Endothelial cell of umbilical vein (primary cell): ENCODE data around the gene MYLIP. TPM values are rescaled to one million over a fixed set of nuclear protein-coding genes. Genes with fewer than 3 reads are reported as not detected.

ENCODE experiments used
- BruUV-seq: library from RNA; stranded (reverse); fragments of 400-500 nt; replicated peaks from 2 replicates; lab custom pipeline; 2021; lab: Mats Ljungman, UMichigan
- CTCF ChIA-PET: fragments of 300-600, 350-600 bp; sonication (Branson Sonifier 250); formaldehyde crosslinking; loops from one replicate; lab custom pipeline; 2021; ENCODE audit warnings: antibody characterized with exemption, inconsistent platforms; lab: Charles Lee
- POLR2A ChIA-PET: fragments of 300-600, 350-600 bp; sonication (Branson Sonifier 250); formaldehyde crosslinking; loops from one replicate; lab custom pipeline; 2021; ENCODE audit warnings: antibody characterized with exemption, inconsistent platforms; lab: Charles Lee
- DNase-seq: peaks from one replicate; pipeline ENCODE4 v3.0.0-alpha.2; 2011; ENCODE audit warnings: low read depth, low spot score
- FAIRE-seq: peaks from 2 replicates; lab custom pipeline; 2011; peaks lifted over from hg19 to GRCh38; lab: Jason Lieb, UNC
- H2AFZ ChIP-seq: 2 replicates; pipeline ENCODE4 v1.6.0; 2012; ENCODE audit warnings: low read depth, low read length, control low read depth, inconsistent platforms
- H3K27ac ChIP-seq: 2 replicates; pipeline ENCODE4 v1.5.1; 2011; ENCODE audit warnings: low read depth, mild to moderate bottlenecking, control low read depth, low read length, moderate library complexity; ENCODE audit not compliant: insufficient read depth
- H3K27me3 ChIP-seq, 2 experiments: 2 replicates each; pipeline versions ENCODE4 v1.6.0 to v1.6.1; 2011; ENCODE audit warnings: low read length in 2 of 2, mixed read lengths in 1 of 2; ENCODE audit not compliant: control insufficient read depth in 2 of 2, insufficient read depth in 2 of 2
- H3K36me3 ChIP-seq, 2 experiments: 2 replicates in 1 of 2; 3 replicates in 1 of 2; pipeline ENCODE4 v1.5.1; 2011; ENCODE audit warnings: low read length in 2 of 2, mild to moderate bottlenecking in 1 of 2, moderate library complexity in 1 of 2; ENCODE audit not compliant: control insufficient read depth in 2 of 2, insufficient read depth in 2 of 2; ENCODE audit errors: extremely low read depth in 1 of 2
- H3K4me1 ChIP-seq: 3 replicates; pipeline ENCODE4 v1.5.1; 2011; ENCODE audit warnings: mild to moderate bottlenecking, low read length; ENCODE audit not compliant: control insufficient read depth, insufficient read depth; ENCODE audit errors: extremely low read depth
- H3K4me2 ChIP-seq: 2 replicates; pipeline ENCODE4 v1.6.1; 2011; ENCODE audit warnings: low read length, control low read depth, mixed read lengths; ENCODE audit not compliant: insufficient read depth
- H3K4me3 ChIP-seq, 3 experiments: fragments of 200-600 bp in 1 of 3; sonication (generic), shearing (Covaris generic) in 1 of 3; replicated peaks in 1 of 3; 2 replicates each; pipeline ENCODE4 v1.5.1; 2011 to 2016; ENCODE audit warnings: control low read depth in 3 of 3, low read length in 3 of 3, mild to moderate bottlenecking in 2 of 3, inconsistent platforms in 1 of 3, low read depth in 1 of 3, moderate library complexity in 1 of 3; ENCODE audit not compliant: insufficient read depth in 1 of 3
- H3K79me2 ChIP-seq: 2 replicates; pipeline ENCODE4 v1.6.0; 2012; ENCODE audit warnings: low read length, inconsistent platforms; ENCODE audit not compliant: control insufficient read depth, insufficient read depth
- H3K9ac ChIP-seq: replicated peaks from 2 replicates; pipeline ENCODE3; 2011; ENCODE audit warnings: low read length, control low read depth; ENCODE audit not compliant: insufficient read depth; ENCODE audit errors: extremely low read depth
- H3K9me1 ChIP-seq: replicated peaks from 3 replicates; pipeline ENCODE4 v1.6.0; 2011; ENCODE audit warnings: mild to moderate bottlenecking, low read length; ENCODE audit not compliant: control insufficient read depth, insufficient read depth; ENCODE audit errors: extremely low read depth
- H3K9me3 ChIP-seq: replicated peaks from 2 replicates; pipeline ENCODE4 v1.5.1; 2012; ENCODE audit warnings: low read length, inconsistent platforms; ENCODE audit not compliant: control insufficient read depth, insufficient read depth
- H4K20me1 ChIP-seq: replicated peaks from 2 replicates; pipeline ENCODE3; 2011; ENCODE audit warnings: mild to moderate bottlenecking, low read length; ENCODE audit not compliant: control insufficient read depth, insufficient read depth; ENCODE audit errors: extremely low read depth
- EZH2 ChIP-seq: IDR thresholded peaks from 2 replicates; pipeline ENCODE4 v1.6.1; 2012; ENCODE audit warnings: borderline replicate concordance, low read depth, mild to moderate bottlenecking, moderate library complexity, low read length, inconsistent platforms; ENCODE audit not compliant: severe bottlenecking
- FOS ChIP-seq: IDR thresholded peaks from 2 replicates; pipeline ENCODE4 v1.6.1; 2011; ENCODE audit warnings: mild to moderate bottlenecking, low read length, moderate library complexity, borderline replicate concordance; ENCODE audit not compliant: insufficient read depth
- GATA2 ChIP-seq: IDR thresholded peaks from 2 replicates; pipeline ENCODE4 v1.7.0; 2011; ENCODE audit warnings: low read depth, mild to moderate bottlenecking, moderate library complexity, mixed read lengths, low read length; ENCODE audit not compliant: insufficient read length, insufficient read depth
- JUN ChIP-seq: IDR thresholded peaks from 2 replicates; pipeline ENCODE4 v1.6.1; 2011; ENCODE audit warnings: borderline replicate concordance, low read depth; ENCODE audit not compliant: insufficient read length, insufficient read depth
- MAX ChIP-seq: IDR thresholded peaks from 2 replicates; pipeline ENCODE4 v1.6.1; 2011; ENCODE audit not compliant: insufficient read depth, insufficient read length
- MYC ChIP-seq: IDR thresholded peaks from one replicate; pipeline ENCODE4 v1.6.1; 2011; ENCODE audit warnings: mild to moderate bottlenecking, low read depth, low read length
- POLR2A ChIP-seq: IDR thresholded peaks from 2 replicates; pipeline ENCODE4 v1.6.1; 2012; ENCODE audit warnings: low read depth, mild to moderate bottlenecking, control low read depth, low read length
- POLR2AphosphoS5 ChIP-seq: IDR thresholded peaks from 2 replicates; pipeline ENCODE4 v1.6.1; 2012; ENCODE audit warnings: low read depth, mild to moderate bottlenecking, control low read depth, low read length, moderate library complexity; ENCODE audit not compliant: insufficient read depth
- dilution Hi-C: fragments of 300-500 bp; cut with MboI; formaldehyde crosslinking; loops from one replicate; pipeline ENCODE4 v1.15.0; 2019; ENCODE audit warnings: low sequenced_read_pairs; ENCODE audit not compliant: extremely low pct_ligation_motif_present
- intact Hi-C: fragments of 100-400 bp; cut with micrococcal nuclease; formaldehyde crosslinking; loops from one replicate; pipeline ENCODE4 v1.10.0; 2022
- polyA plus RNA-seq, 4 experiments: library from polyadenylated mRNA; depleted of rRNA in 3 of 4; stranded (reverse) in 3 of 4; unstranded in 1 of 4; fragments of >200 nt; gene quantifications; 2 replicates each; pipeline versions ENCODE4 v1.2.1 to v1.2.3, GENCODE V29; 2011 to 2012; ENCODE audit warnings: missing spikeins in 1 of 4
- total RNA-seq: library from RNA; stranded (reverse); gene quantifications from 2 replicates; pipeline ENCODE4 v1.2.3, GENCODE V29; 2021
- TF ChIP-seq, protein P1 (sequence below), 2 donors: IDR thresholded peaks; 1 replicate in 1 of 2; 2 replicates in 1 of 2; pipeline ENCODE4 v1.5.1; 2011; ENCODE audit warnings: low read length in 2 of 2, mild to moderate bottlenecking in 2 of 2, moderate library complexity in 2 of 2, control low read depth in 1 of 2, inconsistent platforms in 1 of 2, low read depth in 1 of 2; ENCODE audit not compliant: insufficient read depth in 1 of 2; ENCODE audit errors: extremely low read depth in 1 of 2

Gene MYLIP
- total and polyA plus RNA-seq, 2 donors (not counting 3 experiments of a cell fraction or from before 2014, with no cell fraction given) = 16.9 to 19.2 TPM

- no TSS peak for BruUV-seq
- no peaks in the 10 kb centered on the region for H4K20me1 ChIP-seq
- CTCF ChIA-PET = interaction anchor here (7.7 kb wide), 1 partner anchor 484 kb away, joined by 287 read pairs; no protein-coding TSS in a partner anchor
- no peaks in the 10 kb centered on the region for H3K79me2 ChIP-seq
- no peak overlapping the region for H3K4me3 ChIP-seq
- DNase-seq = no peak
- TF ChIP-seq MAX = no peak
- no peak for TF ChIP-seq MYC
- TF ChIP-seq POLR2AphosphoS5 = no peak
- no peak for TF ChIP-seq JUN
- no peak for TF ChIP-seq POLR2A
- no peak for TF ChIP-seq EZH2
- TF ChIP-seq GATA2 = no peak
- no peak overlapping the region for H3K9ac ChIP-seq
- H3K9me1 ChIP-seq = no peaks in the 10 kb centered on the region
- POLR2A ChIA-PET = no interaction called here
- no peaks in the 10 kb centered on the region for H3K4me1 ChIP-seq
- no peaks in the 10 kb centered on the region for H3K36me3 ChIP-seq
- FAIRE-seq = no peak
- no peak overlapping the region for H3K27ac ChIP-seq
- dilution Hi-C loops (no loop called here), intact Hi-C loops (no loop called here)
- no peak overlapping the region for H2AFZ ChIP-seq
- H3K27me3 ChIP-seq = peaks cover 5 to 6% of the 10 kb centered on the region in 2 experiments
- no peaks in the 10 kb centered on the region for H3K9me3 ChIP-seq
- H3K4me2 ChIP-seq = no peak overlapping the region
These were observed 49.0 kb downstream of the MYLIP start for GRCh38 chr6:16177881-16178280.

- no peak overlapping the region for H3K4me3 ChIP-seq
- H3K27me3 ChIP-seq = peaks cover 5 to 6% of the 10 kb centered on the region in 2 experiments
- BruUV-seq = no TSS peak
- dilution Hi-C loops = no loop called here
- TF ChIP-seq GATA2 (no peak), JUN (no peak), FOS (no peak), POLR2AphosphoS5 (no peak)
- TF ChIP-seq, protein P1, sequence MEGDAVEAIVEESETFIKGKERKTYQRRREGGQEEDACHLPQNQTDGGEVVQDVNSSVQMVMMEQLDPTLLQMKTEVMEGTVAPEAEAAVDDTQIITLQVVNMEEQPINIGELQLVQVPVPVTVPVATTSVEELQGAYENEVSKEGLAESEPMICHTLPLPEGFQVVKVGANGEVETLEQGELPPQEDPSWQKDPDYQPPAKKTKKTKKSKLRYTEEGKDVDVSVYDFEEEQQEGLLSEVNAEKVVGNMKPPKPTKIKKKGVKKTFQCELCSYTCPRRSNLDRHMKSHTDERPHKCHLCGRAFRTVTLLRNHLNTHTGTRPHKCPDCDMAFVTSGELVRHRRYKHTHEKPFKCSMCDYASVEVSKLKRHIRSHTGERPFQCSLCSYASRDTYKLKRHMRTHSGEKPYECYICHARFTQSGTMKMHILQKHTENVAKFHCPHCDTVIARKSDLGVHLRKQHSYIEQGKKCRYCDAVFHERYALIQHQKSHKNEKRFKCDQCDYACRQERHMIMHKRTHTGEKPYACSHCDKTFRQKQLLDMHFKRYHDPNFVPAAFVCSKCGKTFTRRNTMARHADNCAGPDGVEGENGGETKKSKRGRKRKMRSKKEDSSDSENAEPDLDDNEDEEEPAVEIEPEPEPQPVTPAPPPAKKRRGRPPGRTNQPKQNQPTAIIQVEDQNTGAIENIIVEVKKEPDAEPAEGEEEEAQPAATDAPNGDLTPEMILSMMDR (IDR thresholded peaks at IDR 0.05; ENCODE audit: extremely low read depth in 1 of 2, insufficient read depth in 1 of 2, low read depth in 1 of 2, low read length in 2 of 2) = no peak
- no peaks in the 10 kb centered on the region for H3K4me1 ChIP-seq
- no peak overlapping the region for H3K4me2 ChIP-seq
- H3K9ac ChIP-seq = no peak overlapping the region
- ChIA-PET POLR2A (no interaction called here), CTCF (interaction anchor here (2.8 to 7.7 kb wide), 2 partner anchors 9 to 484 kb away, joined by 16 to 287 read pairs; no protein-coding TSS in a partner anchor)
- no peak overlapping the region for H3K27ac ChIP-seq
- no peaks in the 10 kb centered on the region for H3K9me3 ChIP-seq
- no peak for DNase-seq
- intact Hi-C loops = no loop called here
- no peaks in the 10 kb centered on the region for H3K9me1 ChIP-seq
- no peaks in the 10 kb centered on the region for H3K36me3 ChIP-seq
- H2AFZ ChIP-seq = no peak overlapping the region
- H3K79me2 ChIP-seq = no peaks in the 10 kb centered on the region
- H4K20me1 ChIP-seq = no peaks in the 10 kb centered on the region
- FAIRE-seq = no peak
These were observed 49.5 kb downstream of the MYLIP start for GRCh38 chr6:16178351-16178750.
